SH-SY5Y (cell line): ENCODE measurements around the gene HRAS.

ENCODE experiments used
- GATA2 ChIP-seq: IDR thresholded peaks from 2 replicates; pipeline ENCODE4 v1.6.1; 2011; ENCODE audit warnings: mild to moderate bottlenecking, low read depth, low read length
- GATA3 ChIP-seq: IDR thresholded peaks from 2 replicates; pipeline ENCODE4 v1.6.1; 2011; ENCODE audit warnings: low read depth, mild to moderate bottlenecking, low read length, moderate library complexity

GRCh38 chr11:567011-567628, 31.7 kb upstream of the HRAS start:
- TF ChIP-seq GATA2, result no peak
- no peak for TF ChIP-seq GATA3
